Measurements from ENCODE around the gene IFNA4.

IFNA4 gene

GRCh38 chr9:21165516-21165915, 21.9 kb downstream of the IFNA4 start:
- no peak for DNase-seq

- no peak for DNase-seq
These were observed 27.2 kb downstream of the IFNA4 start for GRCh38 chr9:21160178-21160577.

GRCh38 chr9:21155501-21155900, 31.9 kb downstream of the IFNA4 start:
- DNase-seq: no peak

GRCh38 chr9:21154018-21154608, 33.3 kb downstream of the IFNA4 start:
- DNase-seq: no peak

GRCh38 chr9:21153336-21154017, 33.9 kb downstream of the IFNA4 start:
- DNase-seq: no peak

DNA sequence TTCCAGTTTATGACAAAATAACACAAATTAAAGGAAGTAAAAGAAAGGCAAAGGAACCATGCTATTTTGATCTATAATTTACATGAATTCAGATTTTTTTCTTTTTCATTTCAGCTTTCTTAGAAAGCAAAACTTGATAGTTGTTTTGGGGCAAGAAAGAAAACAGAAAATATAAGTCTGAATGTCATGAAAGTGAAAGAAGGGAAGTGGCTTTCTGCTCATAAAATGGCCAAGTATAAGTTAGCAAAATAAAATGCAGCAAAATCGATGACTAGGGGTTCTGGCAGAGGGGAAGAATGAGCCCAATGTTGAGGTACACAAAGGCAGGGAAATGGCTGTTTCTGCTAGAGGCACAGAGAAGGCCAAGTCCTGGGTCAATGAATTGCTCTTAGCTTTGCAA, 42.8 kb downstream of the IFNA4 start:
- no peak for DNase-seq

GRCh38 chr9:21141427-21141882, 45.9 kb downstream of the IFNA4 start, which contains the start of gene IFNW1:
Gene IFNW1 (minus strand): TSS chr9:21141832. CDS start chr9:21141570, 262 bp downstream.
- no peak for DNase-seq

GRCh38 chr9:21137020-21137419, 50.4 kb downstream of the IFNA4 start:
- DNase-seq: no peak
